Measurements from ENCODE around the gene NFKBIE. TPM values are rescaled to one million over a fixed set of nuclear protein-coding genes. Genes with fewer than 3 reads are reported as not detected.
A peak's percentile ranks its signal among the peaks of the same experiment; 100 is the strongest.

Gene NFKBIE
- total and polyA plus RNA-seq, 2 of the 13 experiments (the other 11 are each of a cell fraction or from before 2014, with no cell fraction given) = 6.7 to 14.5 TPM

GRCh38 chr6:44234101-44235025 is 31.0 kb downstream of the NFKBIE start:
- no peak overlapping the region for H3K9ac ChIP-seq (ENCODE audit: insufficient read depth, low read depth, low read length)
- FAIRE-seq (peak; percentile 98), ATAC-seq (peak; percentile 51), DNase-seq (ENCODE audit: low spot score) (peak; percentile 78)
- H3K27me3 ChIP-seq (ENCODE audit: control insufficient read depth in 1 of 2, insufficient read depth in 2 of 2, low read length in 2 of 2) = no peaks in the 10 kb centered on the region
- no peaks in the 10 kb centered on the region for H4K20me1 ChIP-seq (ENCODE audit: insufficient read depth, low read length)
- 72% methylated on average over 5 of the region's 5 CpGs for WGBS (ENCODE audit: low lambda C conversion rate)
- no peaks in the 10 kb centered on the region for H3K79me2 ChIP-seq (ENCODE audit: insufficient read depth, low read length)
- H3K9me3 ChIP-seq (ENCODE audit: low read length) = no peaks in the 10 kb centered on the region
- H3K4me3 ChIP-seq (replicated peaks in 1 of 3; ENCODE audit: insufficient read depth in 1 of 3, low read depth in 2 of 3, low read length in 3 of 3) = no peak overlapping the region
- H2AFZ ChIP-seq (ENCODE audit: low read length) = no peak overlapping the region
- H3K4me2 ChIP-seq (ENCODE audit: low read depth, low read length) = no peak overlapping the region
- H3K4me1 ChIP-seq (ENCODE audit: insufficient read depth, low read length) = peaks cover 53% of the 10 kb centered on the region
- intact Hi-C loops (cut with micrococcal nuclease; ENCODE audit: unreplicated experiment) = loop anchor here (1.0 to 5.0 kb wide), 4 partner anchors 13 to 138 kb away; no protein-coding TSS in a partner anchor
- ChIA-PET CTCF (ENCODE audit: low intra/inter-chr PET ratio, low total read pairs) (interaction anchor here (1.1 to 5.3 kb wide), 5 partner anchors 12 to 139 kb away, joined by 4 to 38 read pairs (median 18); partner anchors contain the start of gene SLC29A1), POLR2A (interaction anchor here (3.2 to 3.7 kb wide), 2 partner anchors 11 to 12 kb away, joined by 20 to 48 read pairs; partner anchors contain the start of genes HSP90AB1 and SLC29A1)
- in situ Hi-C loops (cut with HindIII; ENCODE audit: extremely low pct_ligation_motif_present, low pct_unique_long_range_greater_than_20kb) = loop anchor here (5.0 kb wide), 1 partner anchor 132 kb away; no protein-coding TSS in a partner anchor
- no TSS peak for BruUV-seq (replicated peaks)
- peaks cover 9 to 21% of the 10 kb centered on the region in 2 experiments for H3K36me3 ChIP-seq (replicated peaks in 1 of 2; ENCODE audit: control insufficient read depth in 1 of 2, insufficient read depth in 2 of 2, low read length in 2 of 2)
- H3K27ac ChIP-seq (ENCODE audit: extremely low read length, insufficient read depth, low read length) = no peak overlapping the region
- TF ChIP-seq KAT7 (CRISPR knock-in tag; IDR thresholded peaks at IDR 0.05; ENCODE audit: borderline replicate concordance) (no peak), DNMT3B (CRISPR knock-in tag; conservative IDR thresholded peaks at IDR 0.05) (no peak), PBX3 (CRISPR knock-in tag; IDR thresholded peaks at IDR 0.05; ENCODE audit: borderline replicate concordance) (no peak), ZNF749 (CRISPR knock-in tag; IDR thresholded peaks at IDR 0.05; ENCODE audit: borderline replicate concordance) (no peak), ZNF766 (CRISPR knock-in tag; IDR thresholded peaks at IDR 0.05; ENCODE audit: borderline replicate concordance) (no peak), JUN (CRISPR knock-in tag; IDR thresholded peaks at IDR 0.05) (no peak), NFKBIZ (CRISPR knock-in tag; IDR thresholded peaks at IDR 0.05) (no peak), ZNF142 (CRISPR knock-in tag; IDR thresholded peaks at IDR 0.05) (no peak), KDM6A (CRISPR knock-in tag; IDR thresholded peaks at IDR 0.05; ENCODE audit: low read depth) (no peak), ZNF143 (CRISPR knock-in tag; IDR thresholded peaks at IDR 0.05) (no peak), ZNF740 (CRISPR knock-in tag; IDR thresholded peaks at IDR 0.05) (peak; percentile 93), ZNF562 (CRISPR knock-in tag; IDR thresholded peaks at IDR 0.05; ENCODE audit: borderline replicate concordance) (no peak), CCAR2 (optimal IDR thresholded peaks at IDR 0.05; ENCODE audit: low read depth, low read length) (no peak), ATF3 (CRISPR knock-in tag; IDR thresholded peaks at IDR 0.05) (no peak), PTBP1 (IDR thresholded peaks at IDR 0.05; ENCODE audit: low read depth, low read length, poor library complexity, severe bottlenecking) (no peak), RFX5 (IDR thresholded peaks at IDR 0.05; ENCODE audit: low read depth, low read length) (no peak)

Measured in HepG2 (cell line).